ENCODE data around the gene C19orf85.

The C19orf85 gene

DNA sequence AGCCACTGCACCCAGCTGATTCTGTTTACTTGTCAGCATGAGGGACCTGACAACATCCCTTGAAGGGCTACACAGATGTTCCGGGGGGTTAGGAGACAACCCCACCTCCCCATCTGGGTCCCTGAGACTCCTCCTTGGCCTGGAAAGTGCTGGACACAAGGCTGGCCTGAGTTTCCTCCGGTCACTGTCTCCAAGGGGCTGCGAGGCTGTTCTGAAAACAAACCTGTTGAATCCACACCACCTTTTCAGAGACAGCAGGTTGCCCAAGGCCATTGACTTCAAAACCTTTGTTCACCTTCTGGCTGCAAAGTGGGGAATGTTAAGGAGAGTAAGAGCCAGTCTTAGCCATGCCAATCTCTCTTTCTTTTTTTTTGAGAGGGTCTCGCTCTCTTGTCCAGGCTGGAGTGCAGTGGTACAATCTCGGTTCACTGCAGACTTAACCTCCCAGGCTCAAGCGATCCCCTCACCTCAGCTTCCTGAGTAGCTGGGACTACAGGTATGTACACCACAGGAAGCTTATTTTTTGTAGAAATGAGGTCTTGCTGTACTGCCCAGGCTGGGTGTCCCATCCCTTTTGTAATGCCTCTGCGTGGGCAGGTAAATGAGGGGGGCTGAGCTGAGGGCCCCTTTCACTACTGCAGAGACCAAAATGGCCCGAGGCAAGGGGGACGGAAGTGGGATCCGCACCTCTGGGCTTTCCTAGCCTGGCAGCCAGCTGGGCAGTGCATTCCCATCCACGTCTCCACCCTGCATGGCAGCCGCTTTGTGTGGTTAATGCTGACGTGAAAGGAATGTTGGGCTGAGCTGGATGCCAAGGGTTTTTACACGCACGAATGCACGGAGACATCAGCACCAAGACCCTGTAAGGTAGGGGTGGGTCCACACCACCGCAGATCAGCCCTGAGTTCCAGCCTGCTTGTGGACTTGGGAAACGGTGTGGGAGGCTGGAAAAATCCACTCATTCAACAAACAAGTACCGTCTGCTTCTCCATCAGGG lies 10.0 kb upstream of the C19orf85 start:
- FAIRE-seq, result no peak

- no peak for FAIRE-seq
Measured at GRCh38 chr19:55473225-55474012, 8.9 kb upstream of the C19orf85 start.

- no peak for FAIRE-seq
Measured at GRCh38 chr19:55472463-55472862, 7.9 kb upstream of the C19orf85 start.

GRCh38 chr19:55471266-55471665 lies 6.7 kb upstream of the C19orf85 start:
- FAIRE-seq, result no peak

DNA sequence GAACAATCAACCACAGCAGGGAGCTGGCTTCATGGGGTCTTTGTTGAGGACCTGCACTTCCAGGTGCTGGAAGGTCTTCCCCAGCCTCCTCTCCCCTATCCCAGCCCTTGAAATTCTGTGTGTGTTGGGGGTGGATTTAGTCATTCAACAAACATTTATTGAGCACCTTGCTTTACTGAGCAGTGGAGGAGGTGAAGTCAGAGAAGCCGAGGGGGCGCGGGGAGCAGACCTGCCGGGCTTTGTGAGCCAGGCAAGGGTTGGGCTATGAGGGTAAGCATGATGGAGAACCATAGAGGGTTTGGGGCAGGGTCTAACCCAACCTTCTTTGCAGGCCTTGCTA lies 3.5 kb upstream of the C19orf85 start:
- FAIRE-seq, result no peak

DNA sequence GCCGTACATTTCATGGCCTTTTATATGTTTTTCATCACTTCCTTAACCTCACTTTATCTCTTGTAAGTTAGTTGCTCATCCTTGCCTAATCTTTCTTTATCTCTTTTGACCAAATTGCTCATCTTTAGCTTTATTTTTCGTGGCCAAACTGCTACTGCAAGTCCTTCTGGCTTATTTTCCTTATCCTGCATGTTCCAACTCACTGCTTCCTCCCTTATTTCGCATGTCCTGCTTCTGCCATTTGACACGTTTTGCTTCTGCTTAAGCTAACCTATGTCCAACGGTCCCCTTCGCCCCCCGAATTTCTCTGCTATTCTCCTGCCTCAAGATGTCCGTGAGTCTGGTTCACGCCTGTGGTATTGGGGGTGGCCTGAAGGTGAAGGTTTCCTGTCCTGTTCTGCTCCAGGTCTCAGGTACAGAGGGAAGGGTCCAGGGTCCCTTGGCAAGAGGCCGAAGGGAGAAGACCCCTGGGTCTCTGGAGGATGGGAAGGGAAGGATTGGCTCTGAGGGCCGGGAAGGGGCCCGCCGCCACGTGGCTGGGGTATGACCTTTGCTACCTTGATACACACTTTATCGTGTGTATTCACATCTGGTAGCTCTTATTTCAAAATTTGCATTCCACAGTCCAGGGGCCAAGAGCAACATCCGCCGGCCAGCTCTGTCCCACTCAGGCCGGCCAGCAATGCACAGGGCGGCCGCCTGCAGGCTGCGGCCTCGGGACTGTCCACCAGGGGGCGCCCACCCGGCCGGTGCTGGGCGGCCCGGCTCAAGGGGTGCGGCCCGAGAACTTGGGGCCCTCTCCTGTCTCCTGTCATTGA lies 2.9 kb upstream of the C19orf85 start:
- FAIRE-seq, result no peak

GRCh38 chr19:55466241-55466614 lies 1.7 kb upstream of the C19orf85 start:
- FAIRE-seq, result no peak

DNA sequence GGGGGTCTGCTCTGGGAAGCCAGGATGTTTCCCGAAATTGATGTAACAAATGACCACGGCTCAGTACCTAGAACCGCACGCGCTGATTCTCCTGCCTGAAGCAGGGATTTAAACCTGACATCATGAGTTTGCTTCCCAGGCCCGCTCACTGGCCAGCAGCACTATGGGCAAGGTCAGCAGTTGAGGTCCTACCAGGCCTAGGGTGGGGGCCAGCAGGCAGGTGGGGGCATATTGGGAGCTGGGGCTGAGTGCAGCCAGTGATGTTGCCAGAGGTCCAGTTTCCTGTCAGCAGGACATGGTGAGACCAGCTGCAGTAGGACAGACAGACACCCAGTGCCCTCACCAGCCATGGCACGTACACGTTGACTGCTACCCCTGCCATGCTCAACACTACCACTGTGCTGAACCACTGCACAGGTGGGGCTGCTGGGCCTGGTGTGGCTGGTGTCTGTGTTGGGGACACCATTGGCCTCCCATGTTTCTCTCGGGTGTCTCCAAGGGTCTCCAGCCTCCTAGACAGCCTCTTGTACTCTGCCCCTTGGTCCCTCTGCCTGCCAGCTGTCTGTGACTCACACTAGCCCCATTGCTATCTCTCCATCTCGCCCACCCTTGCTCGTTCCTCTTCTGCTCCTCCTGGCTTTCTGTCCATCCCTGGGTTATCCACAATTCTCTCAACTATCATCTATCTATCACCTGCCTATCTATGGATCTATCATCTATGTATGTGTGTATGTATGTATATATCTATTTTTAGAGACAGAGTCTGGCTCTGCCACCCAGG lies 1.1 kb upstream of the C19orf85 start:
- no peak for FAIRE-seq

DNA sequence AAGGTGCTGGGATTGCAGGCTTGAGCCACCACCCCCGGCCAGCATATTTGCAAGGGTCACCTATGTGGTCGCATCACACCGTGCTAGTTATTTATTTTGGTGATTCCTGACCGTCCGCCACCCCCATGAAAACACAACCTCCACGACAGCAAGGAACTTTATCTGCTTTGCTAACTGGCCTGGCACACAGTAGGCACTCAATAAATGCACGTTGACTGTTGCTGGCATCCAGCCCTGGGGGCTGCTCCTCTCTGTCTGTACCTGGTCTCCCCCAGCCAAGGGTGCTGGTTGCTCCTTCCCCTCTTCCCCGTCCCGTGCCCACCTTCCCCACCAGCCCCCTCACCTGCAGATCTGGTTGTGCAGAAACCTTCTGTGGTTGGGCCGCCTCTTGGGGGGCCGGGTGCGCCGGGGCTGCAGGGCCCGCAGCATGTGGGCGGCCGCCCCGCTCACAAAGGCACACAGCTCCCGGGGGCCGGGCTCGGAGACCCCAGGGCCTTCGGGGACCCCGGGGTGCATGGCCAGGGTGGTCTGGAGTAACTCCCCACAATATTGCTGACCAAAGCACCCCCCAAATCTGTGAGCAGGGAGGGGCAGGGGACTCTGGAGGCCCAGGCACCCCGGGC lies 401 bp downstream of the C19orf85 start:
- FAIRE-seq, result no peak

DNA sequence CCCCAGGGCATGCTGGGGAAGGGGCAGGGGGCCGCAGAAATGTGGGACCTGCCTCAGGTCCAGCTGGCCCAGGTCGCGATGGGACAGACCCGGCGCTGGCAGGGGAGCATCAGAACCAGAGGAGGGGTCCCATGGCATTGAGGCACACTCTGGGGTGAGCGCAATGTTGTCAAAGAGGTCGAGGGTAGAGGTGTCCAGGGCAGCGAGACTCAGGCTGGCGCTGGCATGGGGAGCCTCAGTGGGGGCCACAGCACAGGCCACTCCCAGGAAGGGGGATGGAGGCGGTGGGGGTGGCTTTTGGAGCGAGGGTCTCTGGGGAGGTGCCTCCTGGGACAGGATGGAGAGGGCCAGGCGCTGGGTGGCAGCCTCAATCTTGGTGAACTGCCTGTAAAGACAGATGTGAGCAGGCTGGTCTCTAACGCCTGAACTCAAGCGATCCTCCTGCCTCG lies 944 bp downstream of the C19orf85 start:
- FAIRE-seq, result no peak

GRCh38 chr19:55462722-55463121 lies 1.8 kb downstream of the C19orf85 start:
- FAIRE-seq, result no peak

DNA sequence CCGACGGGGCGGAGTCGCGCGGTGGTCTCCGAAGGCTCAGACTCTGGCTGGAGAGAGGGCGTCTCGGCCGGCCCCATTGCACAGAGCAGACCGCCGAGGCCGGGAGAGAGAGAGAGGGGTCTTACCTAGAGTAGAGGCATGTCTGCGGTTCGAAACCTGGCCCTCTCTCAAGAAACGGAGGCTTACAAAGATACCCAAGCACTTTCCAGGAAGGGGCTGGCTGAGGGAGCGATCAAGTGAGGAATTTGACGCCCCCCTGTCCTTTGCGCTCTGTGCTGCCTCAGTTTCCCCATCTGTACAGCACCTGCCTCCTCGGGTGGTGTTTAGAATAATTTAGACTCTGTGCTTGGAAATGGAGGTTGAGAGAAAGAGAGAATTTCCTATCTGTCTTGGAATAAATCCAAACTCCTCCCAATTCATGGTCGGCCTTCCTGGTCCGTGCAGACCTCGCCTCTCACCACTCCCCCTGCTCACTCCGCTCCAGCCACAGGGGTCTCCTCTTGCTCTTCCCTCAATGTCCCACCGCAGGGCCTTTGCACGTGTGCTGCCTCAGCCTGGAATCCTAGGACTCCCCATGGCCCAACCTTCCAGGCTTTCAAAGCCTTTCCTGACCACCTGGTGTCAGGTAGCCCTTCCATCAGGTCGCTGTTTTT lies 2.5 kb downstream of the C19orf85 start:
- no peak for FAIRE-seq

- FAIRE-seq, result peak; percentile 95
Measured at GRCh38 chr19:55461259-55461973, 3.1 kb downstream of the C19orf85 start, which contains the start of gene ISOC2. Gene ISOC2 (minus strand): TSS chr19:55461642. CDS start chr19:55456486, 5,156 bp downstream.

DNA sequence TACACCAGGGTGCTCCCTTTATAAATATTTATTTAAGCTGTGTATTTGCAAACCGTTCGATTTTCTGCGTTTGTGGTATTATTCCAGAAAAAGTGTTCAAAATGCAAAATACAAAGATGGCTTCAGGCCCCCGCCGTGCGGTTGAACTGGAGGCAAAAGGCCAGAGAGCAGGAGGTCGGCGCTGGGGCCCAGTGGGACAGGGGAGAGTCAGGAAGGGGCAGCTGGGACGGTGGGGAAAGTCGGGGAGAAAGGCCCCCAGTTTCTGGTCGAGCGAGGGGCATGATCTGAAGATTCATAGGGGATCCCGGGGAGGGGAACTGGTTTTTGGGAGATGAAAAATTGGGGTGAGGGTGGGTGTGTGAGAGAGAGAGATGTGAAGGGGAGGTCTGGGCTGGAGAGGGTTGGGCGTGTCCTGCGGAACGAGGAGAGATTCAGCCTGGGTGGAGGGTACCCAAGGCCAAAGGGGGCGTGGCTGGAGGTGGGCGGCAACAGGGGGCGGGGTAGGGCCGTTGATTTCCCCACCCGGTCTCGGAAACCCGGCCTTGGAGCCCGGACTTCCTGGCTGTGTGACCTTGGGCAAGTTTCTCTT lies 3.8 kb downstream of the C19orf85 start:
- FAIRE-seq, result no peak

- peak; percentile 9 for FAIRE-seq
Measured at GRCh38 chr19:55459950-55460657, 4.4 kb downstream of the C19orf85 start.

DNA sequence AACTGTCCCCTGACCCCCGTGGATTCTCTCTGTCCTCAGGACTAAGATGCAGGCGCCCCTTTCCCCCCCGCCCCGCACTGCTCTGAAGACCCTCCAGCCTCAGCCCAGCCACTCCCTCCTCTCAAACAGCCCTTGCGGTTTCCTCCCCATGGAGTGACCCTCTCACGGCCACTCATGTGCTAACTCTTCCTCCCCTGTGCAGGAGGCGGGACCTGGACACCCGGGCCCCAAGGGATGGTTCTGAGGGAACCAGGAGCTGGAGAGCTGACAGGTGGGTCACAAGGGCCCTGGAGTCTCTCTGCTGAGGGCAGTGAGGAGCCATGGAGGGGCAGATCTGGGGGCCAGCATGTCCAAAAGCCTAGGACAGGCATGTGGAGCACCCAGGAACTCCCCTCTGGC lies 5.0 kb downstream of the C19orf85 start:
- no peak for FAIRE-seq

GRCh38 chr19:55457683-55458457 lies 6.7 kb downstream of the C19orf85 start:
- no peak for FAIRE-seq

DNA sequence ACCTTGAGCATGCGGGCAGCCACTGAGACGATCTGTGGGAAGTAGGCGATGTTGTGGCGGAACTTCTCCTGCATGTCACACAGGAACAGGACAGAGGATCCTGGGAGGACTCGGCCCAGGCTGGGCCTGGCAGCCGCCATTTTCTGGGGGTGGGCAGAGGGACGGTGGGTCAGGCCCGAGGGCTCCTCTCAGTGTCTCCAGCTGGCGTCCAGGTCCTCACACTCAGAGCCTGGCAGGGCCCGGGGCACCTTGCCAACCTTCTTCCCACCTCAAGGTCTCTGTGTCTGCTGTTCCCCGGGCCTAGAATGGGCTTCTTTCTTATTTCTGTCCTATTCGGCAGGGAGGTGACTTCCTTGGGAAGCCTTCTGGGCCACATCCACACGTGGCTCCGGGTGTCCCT lies 8.2 kb downstream of the C19orf85 start:
- no peak for FAIRE-seq

Data from islet of Langerhans (tissue), 1 donor.